PC-3 (cell line): ENCODE measurements around the gene CD244.

Experiments used
- EZH2 ChIP-seq: fragments of 300-600 bp; sonication (generic); IDR thresholded peaks from one replicate; pipeline ENCODE4 v1.6.1; 2017; ENCODE audit warnings: antibody characterized with exemption, mild to moderate bottlenecking, low read length; ENCODE audit not compliant: unreplicated experiment
- TF ChIP-seq, protein P1 (sequence below): fragments of 300-600 bp; sonication (generic); conservative IDR thresholded peaks from 2 replicates; pipeline ENCODE4 v1.5.1; 2017; ENCODE audit warnings: antibody characterized with exemption, low read depth, mild to moderate bottlenecking, low read length

DNA sequence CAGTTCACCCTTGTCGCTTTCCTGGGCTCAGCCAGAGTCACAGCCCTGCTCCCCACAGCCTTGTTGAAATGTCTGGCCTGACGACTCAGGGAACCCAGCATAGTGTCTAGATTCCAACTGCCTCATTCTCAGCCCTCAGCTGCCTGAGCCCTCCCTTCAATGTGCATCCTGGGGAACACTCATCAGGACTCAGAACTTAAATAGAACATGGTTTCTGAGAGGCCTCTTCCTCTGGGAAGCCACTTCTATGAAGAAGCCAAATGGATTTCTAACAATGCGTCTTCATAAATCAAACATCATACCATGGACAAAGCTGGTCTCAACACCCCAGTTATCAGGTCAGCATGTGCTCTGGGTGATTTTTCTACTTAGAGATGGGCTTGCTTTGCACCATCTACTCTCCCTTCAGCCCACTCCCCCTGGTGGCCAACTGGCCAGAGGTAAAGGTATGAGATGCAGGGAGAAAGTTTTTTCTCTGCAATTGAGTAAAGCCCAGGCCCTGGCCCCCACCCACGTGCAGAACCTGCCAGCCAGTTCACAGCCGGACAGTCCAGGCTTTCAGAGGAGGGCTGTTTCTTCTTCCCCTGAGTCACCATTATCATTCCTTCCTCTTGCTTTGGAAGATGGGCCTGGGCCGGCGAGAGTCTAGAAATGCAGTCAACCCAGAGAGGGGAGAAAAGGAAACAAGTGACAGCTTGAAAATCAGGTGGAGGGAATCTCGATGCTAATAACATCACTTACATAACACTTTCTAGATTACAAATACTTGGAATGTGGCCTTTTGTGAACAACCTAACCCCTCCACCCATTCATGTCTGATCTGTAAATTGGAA lies 32.1 kb downstream of the CD244 start:
- TF ChIP-seq, protein P1, sequence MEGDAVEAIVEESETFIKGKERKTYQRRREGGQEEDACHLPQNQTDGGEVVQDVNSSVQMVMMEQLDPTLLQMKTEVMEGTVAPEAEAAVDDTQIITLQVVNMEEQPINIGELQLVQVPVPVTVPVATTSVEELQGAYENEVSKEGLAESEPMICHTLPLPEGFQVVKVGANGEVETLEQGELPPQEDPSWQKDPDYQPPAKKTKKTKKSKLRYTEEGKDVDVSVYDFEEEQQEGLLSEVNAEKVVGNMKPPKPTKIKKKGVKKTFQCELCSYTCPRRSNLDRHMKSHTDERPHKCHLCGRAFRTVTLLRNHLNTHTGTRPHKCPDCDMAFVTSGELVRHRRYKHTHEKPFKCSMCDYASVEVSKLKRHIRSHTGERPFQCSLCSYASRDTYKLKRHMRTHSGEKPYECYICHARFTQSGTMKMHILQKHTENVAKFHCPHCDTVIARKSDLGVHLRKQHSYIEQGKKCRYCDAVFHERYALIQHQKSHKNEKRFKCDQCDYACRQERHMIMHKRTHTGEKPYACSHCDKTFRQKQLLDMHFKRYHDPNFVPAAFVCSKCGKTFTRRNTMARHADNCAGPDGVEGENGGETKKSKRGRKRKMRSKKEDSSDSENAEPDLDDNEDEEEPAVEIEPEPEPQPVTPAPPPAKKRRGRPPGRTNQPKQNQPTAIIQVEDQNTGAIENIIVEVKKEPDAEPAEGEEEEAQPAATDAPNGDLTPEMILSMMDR = peak; percentile 98
- TF ChIP-seq EZH2 = no peak
